Mesothelial cell of epicardium (in vitro differentiated cells): Measurements from ENCODE around the gene WDR93. TPM values are rescaled to one million over a fixed set of nuclear protein-coding genes. Genes with fewer than 3 reads are reported as not detected.

ENCODE experiments used
- DNase-seq, 2 experiments: peaks; one replicate each; pipeline ENCODE4 v3.0.0; 2021; ENCODE audit warnings: low spot score in 2 of 2; ENCODE audit not compliant: unreplicated experiment in 2 of 2
- H3K27ac Mint-ChIP-seq: 2 replicates; pipeline ENCODE4 v1.8.0; 2021; ENCODE audit warnings: mixed read lengths
- H3K27me3 Mint-ChIP-seq: 2 replicates; pipeline ENCODE4 v1.8.0; 2021; ENCODE audit warnings: low read depth, mixed read lengths
- H3K36me3 Mint-ChIP-seq: 2 replicates; pipeline ENCODE4 v1.8.0; 2021; ENCODE audit warnings: mixed read lengths
- H3K4me1 Mint-ChIP-seq: 2 replicates; pipeline ENCODE4 v1.8.0; 2021; ENCODE audit warnings: mixed read lengths
- H3K4me3 Mint-ChIP-seq: 2 replicates; pipeline ENCODE4 v1.8.0; 2021; ENCODE audit warnings: mild to moderate bottlenecking, moderate library complexity, mixed read lengths
- H3K9me3 Mint-ChIP-seq: 2 replicates; pipeline ENCODE4 v1.8.0; 2021; ENCODE audit warnings: mixed read lengths
- CTCF ChIP-seq: fragments of 200-600 bp; sonication (generic); IDR thresholded peaks from one replicate; pipeline ENCODE4 v1.5.0; 2021; ENCODE audit warnings: antibody characterized with exemption; ENCODE audit not compliant: unreplicated experiment
- total RNA-seq: library from RNA; stranded (reverse); gene quantifications from 3 replicates; pipeline ENCODE4 v1.2.1, GENCODE V29; 2021

The WDR93 gene
- total RNA-seq, result 0.34 to 0.54 TPM (median 0.40 TPM) in 3 replicates

- H3K4me1 Mint-ChIP-seq, result peaks cover 11% of the 10 kb centered on the region
- TF ChIP-seq CTCF, result no peak
- H3K4me3 Mint-ChIP-seq, result peak within 1 kb of the TSS; percentile 90
- peaks cover 1% of the 10 kb centered on the region for H3K36me3 Mint-ChIP-seq
- no peaks in the 10 kb centered on the region for H3K9me3 Mint-ChIP-seq
- DNase-seq, result peak; percentile 54 to 82
- peaks cover 6% of the 10 kb centered on the region for H3K27me3 Mint-ChIP-seq
- peak within 1 kb of the TSS; percentile 63 for H3K27ac Mint-ChIP-seq
These were observed at the start of gene WDR93, which contains the start of gene PEX11A for GRCh38 chr15:89690276-89691218. Gene WDR93 (plus strand): TSS chr15:89690811. CDS start chr15:89701747, 10,936 bp downstream. Gene PEX11A (minus strand): TSS chr15:89690754. CDS start chr15:89690632, 122 bp downstream.

GRCh38 chr15:89641053-89641452 is 49.6 kb upstream of the WDR93 start:
- Mint-ChIP-seq H3K4me3 (no peak overlapping the region), H3K36me3 (peaks cover 40% of the 10 kb centered on the region), H3K9me3 (peaks cover 3% of the 10 kb centered on the region), H3K4me1 (no peaks in the 10 kb centered on the region), H3K27ac (no peak overlapping the region), H3K27me3 (no peaks in the 10 kb centered on the region)
- no peak for TF ChIP-seq CTCF
- peak in 1 of 2 experiments; percentile 13 for DNase-seq

DNA sequence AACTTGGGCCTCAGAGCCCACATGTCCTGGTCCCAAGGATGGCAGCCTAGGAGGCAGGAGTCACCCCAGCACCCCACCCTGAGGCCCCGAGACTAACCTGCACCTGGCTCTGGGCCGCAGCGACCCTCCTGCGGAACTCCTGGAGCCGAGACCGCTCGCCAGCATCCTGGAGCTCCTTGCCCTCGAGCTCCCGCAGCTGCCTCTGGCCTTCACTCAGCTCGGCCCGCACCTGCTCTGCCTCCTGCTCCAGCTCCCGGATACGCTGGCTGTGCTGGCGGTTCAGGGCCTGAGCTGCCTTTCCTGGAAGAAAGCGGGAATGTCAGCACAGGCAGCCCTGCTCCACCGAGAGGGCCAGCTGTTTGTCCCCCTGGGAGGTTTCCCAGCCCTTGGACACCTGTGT is 48.5 kb upstream of the WDR93 start:
- peak in 1 of 2 experiments; percentile 16 for DNase-seq
- no peak overlapping the region for H3K27ac Mint-ChIP-seq
- H3K27me3 Mint-ChIP-seq, result no peaks in the 10 kb centered on the region
- peaks cover 3% of the 10 kb centered on the region for H3K9me3 Mint-ChIP-seq
- H3K4me1 Mint-ChIP-seq, result no peaks in the 10 kb centered on the region
- TF ChIP-seq CTCF, result no peak
- H3K4me3 Mint-ChIP-seq, result no peak overlapping the region
- peaks cover 42% of the 10 kb centered on the region for H3K36me3 Mint-ChIP-seq

DNA sequence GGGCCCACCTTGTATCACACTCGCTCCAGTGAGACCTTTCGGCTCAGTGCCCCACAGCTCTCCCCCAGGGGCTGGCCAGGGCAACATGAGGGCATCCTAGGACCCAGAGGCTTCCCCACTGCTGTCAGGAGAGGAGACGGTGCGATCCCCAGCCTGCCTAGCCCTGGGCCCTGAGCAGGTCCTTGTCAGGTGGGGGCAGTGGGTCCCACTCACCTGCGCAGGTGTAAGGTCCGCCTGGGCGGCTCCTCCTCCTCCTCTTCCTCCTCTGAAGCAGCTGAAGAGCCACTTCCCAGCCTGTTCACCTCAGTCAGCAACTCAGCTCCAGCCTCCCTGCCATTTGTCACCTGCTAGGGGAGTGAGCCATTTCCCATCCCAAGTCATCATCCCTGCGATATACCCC is 44.9 kb upstream of the WDR93 start:
- no peak for TF ChIP-seq CTCF
- Mint-ChIP-seq H3K36me3 (peaks cover 41% of the 10 kb centered on the region), H3K4me3 (no peak overlapping the region), H3K27me3 (no peaks in the 10 kb centered on the region), H3K9me3 (no peaks in the 10 kb centered on the region), H3K4me1 (peaks cover 3% of the 10 kb centered on the region), H3K27ac (no peak overlapping the region)
- no peak for DNase-seq

GRCh38 chr15:89646416-89647141 is 44.0 kb upstream of the WDR93 start:
- H3K9me3 Mint-ChIP-seq, result no peaks in the 10 kb centered on the region
- TF ChIP-seq CTCF, result no peak
- H3K4me1 Mint-ChIP-seq, result peaks cover 3% of the 10 kb centered on the region
- H3K27ac Mint-ChIP-seq, result no peak overlapping the region
- H3K4me3 Mint-ChIP-seq, result no peak overlapping the region
- H3K27me3 Mint-ChIP-seq, result no peaks in the 10 kb centered on the region
- peak in 1 of 2 experiments; percentile 19 for DNase-seq
- H3K36me3 Mint-ChIP-seq, result peaks cover 33% of the 10 kb centered on the region
